Fibroblast of lung (primary cell): ENCODE measurements around the gene CRYL1. TPM values are rescaled to one million over a fixed set of nuclear protein-coding genes. Genes with fewer than 3 reads are reported as not detected.

Source experiments
- DNase-seq, 2 donors: peaks; one replicate each; pipeline versions ENCODE4 v3.0.0 to v3.0.0-alpha.2; 2010; ENCODE audit warnings: low read depth in 2 of 2
- H2AFZ ChIP-seq: 2 replicates; pipeline ENCODE4 v1.5.1; 2012; ENCODE audit warnings: low read length, control low read depth, inconsistent platforms
- H3K27ac ChIP-seq: 2 replicates; pipeline ENCODE4 v1.5.1; 2011; ENCODE audit warnings: low read length, control low read depth; ENCODE audit not compliant: insufficient read depth
- H3K27me3 ChIP-seq: 2 replicates; pipeline ENCODE4 v1.5.1; 2011; ENCODE audit warnings: mild to moderate bottlenecking, low read length; ENCODE audit not compliant: control insufficient read depth, insufficient read depth
- H3K36me3 ChIP-seq: 2 replicates; pipeline ENCODE4 v1.5.1; 2011; ENCODE audit warnings: low read length; ENCODE audit not compliant: control insufficient read depth, insufficient read depth
- H3K4me1 ChIP-seq: 2 replicates; pipeline ENCODE4 v1.5.1; 2011; ENCODE audit warnings: low read length; ENCODE audit not compliant: control insufficient read depth, insufficient read depth; ENCODE audit errors: extremely low read depth
- H3K4me2 ChIP-seq: 2 replicates; pipeline ENCODE4 v1.5.1; 2011; ENCODE audit warnings: low read length, control low read depth; ENCODE audit not compliant: insufficient read depth; ENCODE audit errors: extremely low read depth
- H3K4me3 ChIP-seq, 4 experiments: fragments of 200-600 bp in 1 of 4; sonication (generic) in 1 of 4; replicated peaks in 1 of 4; 2 replicates each; pipeline ENCODE4 v1.5.1; 2011 to 2016; ENCODE audit warnings: low read length in 4 of 4, low read depth in 3 of 4, mild to moderate bottlenecking in 3 of 4, control low read depth in 2 of 4, inconsistent platforms in 1 of 4, mixed read lengths in 1 of 4; ENCODE audit not compliant: insufficient read depth in 1 of 4; ENCODE audit errors: control extremely low read depth in 1 of 4
- H3K79me2 ChIP-seq: 2 replicates; pipeline ENCODE4 v1.5.1; 2012; ENCODE audit warnings: mild to moderate bottlenecking, low read length, inconsistent platforms; ENCODE audit not compliant: control insufficient read depth, insufficient read depth
- H3K9ac ChIP-seq: 2 replicates; pipeline ENCODE4 v1.5.1; 2011; ENCODE audit warnings: mild to moderate bottlenecking, low read length, control low read depth; ENCODE audit not compliant: insufficient read depth
- H3K9me3 ChIP-seq: 2 replicates; pipeline ENCODE4 v1.5.1; 2012; ENCODE audit warnings: low read depth, low read length; ENCODE audit not compliant: control insufficient read depth, insufficient read depth
- H4K20me1 ChIP-seq: 2 replicates; pipeline ENCODE4 v1.5.1; 2011; ENCODE audit warnings: low read length; ENCODE audit not compliant: control insufficient read depth, insufficient read depth; ENCODE audit errors: extremely low read depth
- CTCF ChIP-seq, 2 donors: IDR thresholded peaks in 1 of 2; conservative IDR thresholded peaks in 1 of 2; 1 replicate in 1 of 2; 2 replicates in 1 of 2; pipeline ENCODE4 v1.5.1; 2011 to 2012; ENCODE audit warnings: low read length in 2 of 2, control low read depth in 1 of 2, inconsistent platforms in 1 of 2, low read depth in 1 of 2, mild to moderate bottlenecking in 1 of 2
- EZH2 ChIP-seq: IDR thresholded peaks from 2 replicates; pipeline ENCODE4 v1.5.1; 2012; ENCODE audit warnings: low read length, control low read depth, mild to moderate bottlenecking; ENCODE audit errors: missing control alignments
- polyA plus RNA-seq, 2 donors: library from polyadenylated mRNA; depleted of rRNA in 1 of 2; stranded (reverse) in 1 of 2; unstranded in 1 of 2; fragments of >200 nt; gene quantifications; 2 replicates each; pipeline ENCODE4 v1.2.1, GENCODE V29; 2011 to 2012; ENCODE audit warnings: missing spikeins in 1 of 2
- total RNA-seq: library from RNA; depleted of rRNA; stranded (reverse); fragments of >200 nt; gene quantifications from 2 replicates; pipeline ENCODE4 v1.2.1, GENCODE V29; 2014

The CRYL1 gene
- total and polyA plus RNA-seq, 2 donors (not counting 1 experiment from before 2014, with no cell fraction given): 18.3 to 20.1 TPM

- Histone ChIP-seq H3K9me3 (no peaks in the 10 kb centered on the region), H3K4me2 (no peak overlapping the region), H3K9ac (no peak overlapping the region), H3K27me3 (peaks cover 4% of the 10 kb centered on the region), H3K27ac (no peak overlapping the region), H2AFZ (no peak overlapping the region), H3K4me1 (no peaks in the 10 kb centered on the region), H4K20me1 (no peaks in the 10 kb centered on the region), H3K79me2 (no peaks in the 10 kb centered on the region), H3K36me3 (no peaks in the 10 kb centered on the region), H3K4me3 (no peak overlapping the region)
- TF ChIP-seq EZH2 (no peak), CTCF (conservative IDR thresholded peaks at IDR 0.05 in 1 of 2, IDR thresholded peaks at IDR 0.05 in 1 of 2; ENCODE audit: low read depth in 1 of 2, low read length in 2 of 2) (no peak)
- no peak for DNase-seq
Observed at GRCh38 chr13:20399961-20400360, 125.7 kb downstream of the CRYL1 start.

GRCh38 chr13:20399515-20399914, 126.1 kb downstream of the CRYL1 start:
- Histone ChIP-seq H3K4me2 (no peak overlapping the region), H3K27ac (no peak overlapping the region)

GRCh38 chr13:20398459-20398858, 127.2 kb downstream of the CRYL1 start:
- Histone ChIP-seq H3K4me2 (no peak overlapping the region), H3K27ac (no peak overlapping the region), H3K9me3 (no peaks in the 10 kb centered on the region), H3K4me3 (no peak overlapping the region), H3K9ac (no peak overlapping the region), H4K20me1 (no peaks in the 10 kb centered on the region), H2AFZ (no peak overlapping the region), H3K27me3 (peaks cover 4% of the 10 kb centered on the region), H3K36me3 (no peaks in the 10 kb centered on the region), H3K79me2 (no peaks in the 10 kb centered on the region), H3K4me1 (no peaks in the 10 kb centered on the region)
- no peak for TF ChIP-seq CTCF (conservative IDR thresholded peaks at IDR 0.05 in 1 of 2, IDR thresholded peaks at IDR 0.05 in 1 of 2; ENCODE audit: low read depth in 1 of 2, low read length in 2 of 2)
- no peak for DNase-seq

More at GRCh38 chr13:20399515-20399914, 126.1 kb downstream of the CRYL1 start:
- Histone ChIP-seq H2AFZ (no peak overlapping the region), H3K79me2 (no peaks in the 10 kb centered on the region), H3K9ac (no peak overlapping the region), H3K4me1 (no peaks in the 10 kb centered on the region), H4K20me1 (no peaks in the 10 kb centered on the region), H3K4me3 (no peak overlapping the region), H3K36me3 (no peaks in the 10 kb centered on the region), H3K9me3 (no peaks in the 10 kb centered on the region), H3K27me3 (peaks cover 4% of the 10 kb centered on the region)
- TF ChIP-seq CTCF (conservative IDR thresholded peaks at IDR 0.05 in 1 of 2, IDR thresholded peaks at IDR 0.05 in 1 of 2; ENCODE audit: low read depth in 1 of 2, low read length in 2 of 2): no peak
- TF ChIP-seq EZH2: no peak
- no peak for DNase-seq
